ENCODE data around the gene ATP7A.
"Not testable (repeated sequence)": the region's sequence is repeated elsewhere in the genome, so short reads cannot be mapped to it uniquely, and the experiment has no call there.

The ATP7A gene

DNA sequence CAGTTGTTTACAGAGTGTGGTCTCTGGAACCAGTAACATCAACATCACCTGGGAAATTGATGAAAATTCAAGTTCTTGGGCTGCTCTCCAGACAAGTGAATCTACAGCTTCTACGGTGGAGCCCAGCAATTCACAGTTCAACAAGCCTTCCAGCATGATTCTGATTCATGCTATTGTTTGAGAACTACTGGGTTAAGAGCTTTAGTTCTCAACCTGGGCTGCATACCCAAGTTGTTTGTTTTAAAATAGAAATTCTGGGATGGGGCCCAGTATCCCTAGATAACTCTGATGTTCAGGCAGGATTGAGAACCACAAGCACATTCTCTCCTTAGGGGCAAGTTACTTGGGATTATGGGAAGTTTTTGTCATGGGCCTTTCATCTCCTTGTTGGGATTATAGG, 155.6 kb downstream of the ATP7A start:
- TF ChIP-seq, protein P1, sequence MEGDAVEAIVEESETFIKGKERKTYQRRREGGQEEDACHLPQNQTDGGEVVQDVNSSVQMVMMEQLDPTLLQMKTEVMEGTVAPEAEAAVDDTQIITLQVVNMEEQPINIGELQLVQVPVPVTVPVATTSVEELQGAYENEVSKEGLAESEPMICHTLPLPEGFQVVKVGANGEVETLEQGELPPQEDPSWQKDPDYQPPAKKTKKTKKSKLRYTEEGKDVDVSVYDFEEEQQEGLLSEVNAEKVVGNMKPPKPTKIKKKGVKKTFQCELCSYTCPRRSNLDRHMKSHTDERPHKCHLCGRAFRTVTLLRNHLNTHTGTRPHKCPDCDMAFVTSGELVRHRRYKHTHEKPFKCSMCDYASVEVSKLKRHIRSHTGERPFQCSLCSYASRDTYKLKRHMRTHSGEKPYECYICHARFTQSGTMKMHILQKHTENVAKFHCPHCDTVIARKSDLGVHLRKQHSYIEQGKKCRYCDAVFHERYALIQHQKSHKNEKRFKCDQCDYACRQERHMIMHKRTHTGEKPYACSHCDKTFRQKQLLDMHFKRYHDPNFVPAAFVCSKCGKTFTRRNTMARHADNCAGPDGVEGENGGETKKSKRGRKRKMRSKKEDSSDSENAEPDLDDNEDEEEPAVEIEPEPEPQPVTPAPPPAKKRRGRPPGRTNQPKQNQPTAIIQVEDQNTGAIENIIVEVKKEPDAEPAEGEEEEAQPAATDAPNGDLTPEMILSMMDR (conservative IDR thresholded peaks at IDR 0.05; ENCODE audit: low read length), result no peak
- TF ChIP-seq EZH2phosphoT487 (IDR thresholded peaks at IDR 0.05; ENCODE audit: borderline replicate concordance), result no peak
- no peaks in the 10 kb centered on the region for H3K36me3 ChIP-seq (ENCODE audit: insufficient read depth, low read length)
- no peak overlapping the region for H3K9ac ChIP-seq (ENCODE audit: low read depth, low read length, poor library complexity, severe bottlenecking)
- H3K27me3 ChIP-seq (ENCODE audit: insufficient read depth, low read length, poor library complexity, severe bottlenecking), result no peaks in the 10 kb centered on the region
- H3K4me1 ChIP-seq (ENCODE audit: insufficient read depth, low read length, poor library complexity, severe bottlenecking), result no peaks in the 10 kb centered on the region
- no peaks in the 10 kb centered on the region for H3K79me2 ChIP-seq (ENCODE audit: insufficient read depth, low read length)
- H2AFZ ChIP-seq (ENCODE audit: low read length), result no peak overlapping the region
- no peaks in the 10 kb centered on the region for H4K20me1 ChIP-seq (ENCODE audit: insufficient read depth, low read length, poor library complexity, severe bottlenecking)
- no peaks in the 10 kb centered on the region for H3K9me3 ChIP-seq (ENCODE audit: insufficient read depth, low read depth, low read length)
- no peaks in the 10 kb centered on the region for H3K9me2 ChIP-seq (replicated peaks; ENCODE audit: low read depth, low read length)
- no peak overlapping the region for H3K4me2 ChIP-seq (ENCODE audit: low read depth, low read length, poor library complexity, severe bottlenecking)
- H3K4me3 ChIP-seq (ENCODE audit: low read length, poor library complexity, severe bottlenecking), result no peak overlapping the region
- H3F3A ChIP-seq (ENCODE audit: low read depth), result no peaks in the 10 kb centered on the region

DNA sequence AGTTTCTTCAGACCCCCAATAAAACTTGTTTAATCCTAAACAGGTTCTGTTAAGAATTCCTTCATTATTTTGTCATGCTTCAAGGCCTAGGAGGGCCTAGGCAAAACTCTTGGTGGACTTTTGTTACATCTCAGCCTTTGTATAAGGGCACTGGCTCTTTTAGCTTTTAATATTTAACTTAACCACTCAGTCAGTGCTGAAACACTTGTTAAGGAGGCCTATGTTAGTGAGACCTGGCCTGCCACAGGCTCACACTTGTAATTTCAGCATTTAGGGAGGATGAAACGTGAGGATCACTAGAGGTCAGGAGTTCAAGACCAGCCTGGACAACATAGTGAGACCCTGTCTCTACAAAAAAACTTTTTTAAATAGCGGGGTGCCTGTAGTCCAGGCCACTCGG, 160.8 kb downstream of the ATP7A start:
- Histone ChIP-seq H4K20me1 (ENCODE audit: insufficient read depth, low read length, poor library complexity, severe bottlenecking) (no peaks in the 10 kb centered on the region), H3K4me3 (ENCODE audit: low read length, poor library complexity, severe bottlenecking) (no peak overlapping the region), H3K9me3 (ENCODE audit: insufficient read depth, low read depth, low read length) (no peaks in the 10 kb centered on the region), H3K27me3 (ENCODE audit: insufficient read depth, low read length, poor library complexity, severe bottlenecking) (no peaks in the 10 kb centered on the region), H3K79me2 (ENCODE audit: insufficient read depth, low read length) (no peaks in the 10 kb centered on the region), H2AFZ (ENCODE audit: low read length) (no peak overlapping the region), H3K4me1 (ENCODE audit: insufficient read depth, low read length, poor library complexity, severe bottlenecking) (no peaks in the 10 kb centered on the region), H3K9ac (ENCODE audit: low read depth, low read length, poor library complexity, severe bottlenecking) (no peak overlapping the region), H3K9me2 (replicated peaks; ENCODE audit: low read depth, low read length) (no peaks in the 10 kb centered on the region), H3K4me2 (ENCODE audit: low read depth, low read length, poor library complexity, severe bottlenecking) (no peak overlapping the region), H3K36me3 (ENCODE audit: insufficient read depth, low read length) (no peaks in the 10 kb centered on the region), H3F3A (ENCODE audit: low read depth) (no peaks in the 10 kb centered on the region)
- no peak for TF ChIP-seq EZH2phosphoT487 (IDR thresholded peaks at IDR 0.05; ENCODE audit: borderline replicate concordance)
- TF ChIP-seq, protein P1 (conservative IDR thresholded peaks at IDR 0.05; ENCODE audit: low read length), result no peak

DNA sequence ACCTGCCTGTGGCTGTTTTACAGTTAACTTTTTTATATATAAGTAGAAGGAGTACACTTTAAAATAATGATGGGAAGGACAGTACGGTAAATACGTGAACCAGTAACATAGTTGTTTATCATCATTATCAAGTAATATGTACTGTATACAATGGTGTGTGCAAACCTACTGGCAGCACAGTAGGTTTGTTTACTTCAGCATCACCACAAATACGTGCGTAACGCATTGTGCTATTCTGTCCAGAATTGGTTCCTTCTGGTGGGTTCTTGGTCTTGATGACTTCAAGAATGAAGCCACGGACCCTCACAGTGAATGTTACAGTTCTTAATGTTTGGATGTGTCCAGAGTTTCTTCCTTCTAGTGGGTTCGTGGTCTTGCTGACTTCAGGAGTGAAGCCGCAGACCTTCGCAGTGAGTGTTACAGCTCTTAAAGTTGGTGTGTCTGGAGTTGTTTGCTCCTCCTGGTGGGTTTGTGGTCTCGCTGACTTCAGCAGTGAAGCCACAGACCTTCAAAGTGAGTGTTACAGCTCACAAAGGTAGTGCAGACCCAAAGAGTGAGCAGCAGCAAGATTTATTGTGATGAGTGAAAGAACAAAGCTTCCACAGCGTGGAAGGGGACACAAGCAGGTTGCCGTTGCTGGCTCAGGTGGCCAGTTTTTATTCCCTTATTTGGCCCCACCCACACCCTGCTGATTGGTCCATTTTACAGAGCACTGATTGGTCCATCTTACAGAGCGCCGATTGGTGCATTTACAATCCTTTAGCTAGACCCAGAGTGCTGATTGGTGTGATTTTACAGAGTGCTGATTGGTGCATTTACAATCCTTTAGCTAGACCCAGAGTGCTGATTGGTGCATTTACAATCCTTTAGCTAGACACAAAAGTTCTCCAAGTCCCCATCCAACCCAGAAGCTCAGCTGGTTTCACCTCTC, 162.9 kb downstream of the ATP7A start:
- not testable (repeated sequence) for H3K36me3 ChIP-seq (ENCODE audit: insufficient read depth, low read length); H3K9me3 ChIP-seq (ENCODE audit: insufficient read depth, low read depth, low read length); H2AFZ ChIP-seq (ENCODE audit: low read length); H3K4me1 ChIP-seq (ENCODE audit: insufficient read depth, low read length, poor library complexity, severe bottlenecking); H3K4me2 ChIP-seq (ENCODE audit: low read depth, low read length, poor library complexity, severe bottlenecking); H3K4me3 ChIP-seq (ENCODE audit: low read length, poor library complexity, severe bottlenecking); H3K9me2 ChIP-seq (replicated peaks; ENCODE audit: low read depth, low read length); H3K27me3 ChIP-seq (ENCODE audit: insufficient read depth, low read length, poor library complexity, severe bottlenecking); H3K79me2 ChIP-seq (ENCODE audit: insufficient read depth, low read length); H3F3A ChIP-seq (ENCODE audit: low read depth); H3K9ac ChIP-seq (ENCODE audit: low read depth, low read length, poor library complexity, severe bottlenecking); H4K20me1 ChIP-seq (ENCODE audit: insufficient read depth, low read length, poor library complexity, severe bottlenecking)

DNA sequence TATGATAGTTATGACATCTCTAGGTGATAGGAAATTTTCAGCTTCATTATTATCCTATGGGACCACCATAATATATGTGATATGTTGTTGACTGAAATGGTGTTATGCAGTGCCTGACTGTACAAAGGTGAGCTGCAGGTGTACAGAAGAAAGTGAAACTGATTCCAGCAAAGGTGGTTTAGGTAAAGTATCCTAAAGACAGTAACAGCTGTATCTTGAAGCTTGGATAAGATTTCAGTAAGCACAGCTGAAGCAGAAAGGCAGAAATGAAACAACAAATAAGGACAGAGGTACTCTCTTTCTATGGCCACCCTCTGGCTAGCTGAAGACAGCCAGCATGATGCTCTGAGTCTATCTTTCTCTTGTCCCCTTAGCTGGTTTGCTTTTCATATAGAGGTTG, 163.6 kb downstream of the ATP7A start:
- Histone ChIP-seq H3K9ac (ENCODE audit: low read depth, low read length, poor library complexity, severe bottlenecking) (no peak overlapping the region), H3K4me1 (ENCODE audit: insufficient read depth, low read length, poor library complexity, severe bottlenecking) (no peaks in the 10 kb centered on the region), H3K27me3 (ENCODE audit: insufficient read depth, low read length, poor library complexity, severe bottlenecking) (no peaks in the 10 kb centered on the region), H3K79me2 (ENCODE audit: insufficient read depth, low read length) (no peaks in the 10 kb centered on the region), H4K20me1 (ENCODE audit: insufficient read depth, low read length, poor library complexity, severe bottlenecking) (no peaks in the 10 kb centered on the region), H3K9me2 (replicated peaks; ENCODE audit: low read depth, low read length) (no peaks in the 10 kb centered on the region), H3F3A (ENCODE audit: low read depth) (no peaks in the 10 kb centered on the region), H3K9me3 (ENCODE audit: insufficient read depth, low read depth, low read length) (no peaks in the 10 kb centered on the region), H3K4me3 (ENCODE audit: low read length, poor library complexity, severe bottlenecking) (no peak overlapping the region), H3K36me3 (ENCODE audit: insufficient read depth, low read length) (no peaks in the 10 kb centered on the region), H2AFZ (ENCODE audit: low read length) (no peak overlapping the region), H3K4me2 (ENCODE audit: low read depth, low read length, poor library complexity, severe bottlenecking) (no peak overlapping the region)
- no peak for TF ChIP-seq EZH2phosphoT487 (IDR thresholded peaks at IDR 0.05; ENCODE audit: borderline replicate concordance)
- TF ChIP-seq, protein P1 (conservative IDR thresholded peaks at IDR 0.05; ENCODE audit: low read length), result no peak
